ENCODE results near the gene TRNAU1AP. TPM values are rescaled to one million over a fixed set of nuclear protein-coding genes. Genes with fewer than 3 reads are reported as not detected.

Gene TRNAU1AP
- total and polyA plus RNA-seq, 2 of the 13 experiments (the other 11 are each of a cell fraction or from before 2014, with no cell fraction given) = 29.0 to 42.9 TPM

DNA sequence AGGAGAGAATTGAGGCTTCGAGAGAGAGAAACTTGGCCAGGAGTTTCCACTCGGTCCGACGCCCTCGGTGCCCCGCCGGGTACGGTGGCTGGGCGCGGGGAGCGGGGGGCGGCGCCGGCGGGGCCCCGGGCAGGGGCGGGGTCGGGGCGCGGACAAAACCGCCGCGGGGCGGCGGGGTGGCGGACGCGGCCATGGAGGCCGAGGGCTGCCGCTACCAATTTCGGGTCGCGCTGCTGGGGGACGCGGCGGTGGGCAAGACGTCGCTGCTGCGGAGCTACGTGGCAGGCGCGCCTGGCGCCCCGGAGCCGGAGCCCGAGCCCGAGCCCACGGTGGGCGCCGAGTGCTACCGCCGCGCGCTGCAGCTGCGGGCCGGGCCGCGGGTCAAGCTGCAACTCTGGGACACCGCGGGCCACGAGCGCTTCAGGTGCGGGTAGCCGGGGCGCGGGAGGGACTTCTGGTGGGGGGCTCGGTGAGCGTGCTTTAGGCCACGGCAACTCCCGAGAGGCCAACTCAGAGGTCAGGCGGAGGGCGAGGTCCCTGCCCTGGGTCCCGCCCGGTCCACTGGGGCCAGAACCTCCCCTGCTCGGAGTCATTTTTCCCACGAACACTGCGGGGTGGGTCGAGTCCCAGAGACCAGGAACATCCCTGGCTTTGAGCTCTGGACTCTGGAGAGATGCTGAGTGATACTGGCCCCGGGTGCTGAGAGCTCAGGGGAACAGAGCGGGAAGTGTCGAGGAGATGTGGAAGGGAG lies 39.6 kb downstream of the TRNAU1AP start (continued):
- no peak; the same call in 1 of the 2 replicates for TF ChIP-seq ZBTB14 (CRISPR knock-in tag; IDR thresholded peaks at IDR 0.05)
- no peak; the same call in 1 of the 2 replicates for TF ChIP-seq RFXAP (CRISPR knock-in tag; IDR thresholded peaks at IDR 0.05; ENCODE audit: borderline replicate concordance)
- TF ChIP-seq ZNF335 (CRISPR knock-in tag; IDR thresholded peaks at IDR 0.05) = no peak; the same call in 1 of the 2 replicates
- TF ChIP-seq ZNF235 (CRISPR knock-in tag; IDR thresholded peaks at IDR 0.05; ENCODE audit: borderline replicate concordance) = no peak
- 0 out of 2 replicates have a peak, but pooled peaks have one; percentile 34 for TF ChIP-seq ZNF674 (CRISPR knock-in tag; IDR thresholded peaks at IDR 0.05; ENCODE audit: low read depth)
- TF ChIP-seq SNRNP70 (IDR thresholded peaks at IDR 0.05; ENCODE audit: low read depth, low read length) = no peak
- TF ChIP-seq CEBPZ (IDR thresholded peaks at IDR 0.05; ENCODE audit: low read length) = no peak
- no peak for TF ChIP-seq ZNF546 (CRISPR knock-in tag; conservative IDR thresholded peaks at IDR 0.05)
- no peak for TF ChIP-seq HOXA7 (CRISPR knock-in tag; IDR thresholded peaks at IDR 0.05)
- no peak for TF ChIP-seq RXRB (CRISPR knock-in tag; IDR thresholded peaks at IDR 0.05; ENCODE audit: borderline replicate concordance)
- no peak for TF ChIP-seq HOXA5 (CRISPR knock-in tag; IDR thresholded peaks at IDR 0.05)
- TF ChIP-seq NKX3-1 (CRISPR knock-in tag; IDR thresholded peaks at IDR 0.05) = no peak
- TF ChIP-seq, protein P1, sequence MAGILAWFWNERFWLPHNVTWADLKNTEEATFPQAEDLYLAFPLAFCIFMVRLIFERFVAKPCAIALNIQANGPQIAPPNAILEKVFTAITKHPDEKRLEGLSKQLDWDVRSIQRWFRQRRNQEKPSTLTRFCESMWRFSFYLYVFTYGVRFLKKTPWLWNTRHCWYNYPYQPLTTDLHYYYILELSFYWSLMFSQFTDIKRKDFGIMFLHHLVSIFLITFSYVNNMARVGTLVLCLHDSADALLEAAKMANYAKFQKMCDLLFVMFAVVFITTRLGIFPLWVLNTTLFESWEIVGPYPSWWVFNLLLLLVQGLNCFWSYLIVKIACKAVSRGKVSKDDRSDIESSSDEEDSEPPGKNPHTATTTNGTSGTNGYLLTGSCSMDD (CRISPR knock-in tag; IDR thresholded peaks at IDR 0.05) = no peak
- no peak for TF ChIP-seq ELF3 (CRISPR knock-in tag; IDR thresholded peaks at IDR 0.05)
- no peak for TF ChIP-seq NFE2L1 (CRISPR knock-in tag; IDR thresholded peaks at IDR 0.05; ENCODE audit: borderline replicate concordance)
- TF ChIP-seq ZKSCAN5 (CRISPR knock-in tag; IDR thresholded peaks at IDR 0.05) = no peak
- no peak for TF ChIP-seq LCORL (IDR thresholded peaks at IDR 0.05)
- no peak for TF ChIP-seq LCORL (CRISPR knock-in tag; IDR thresholded peaks at IDR 0.05)
- no peak for TF ChIP-seq HMGXB4 (CRISPR knock-in tag; IDR thresholded peaks at IDR 0.05; ENCODE audit: borderline replicate concordance in 1 of 2, low read depth in 1 of 2)
- no peak; the same call in 1 of the 2 replicates for TF ChIP-seq ZNF564 (CRISPR knock-in tag; IDR thresholded peaks at IDR 0.05)
- TF ChIP-seq RARG (CRISPR knock-in tag; IDR thresholded peaks at IDR 0.05; ENCODE audit: low read depth) = no peak
- TF ChIP-seq ZNF3 (CRISPR knock-in tag; IDR thresholded peaks at IDR 0.05) = no peak
- no peak for TF ChIP-seq TMF1 (CRISPR knock-in tag; IDR thresholded peaks at IDR 0.05; ENCODE audit: low read depth)
- no peak for TF ChIP-seq IKZF1 (IDR thresholded peaks at IDR 0.05)
